ENCODE measurements around the gene CCDC187. TPM values are rescaled to one million over a fixed set of nuclear protein-coding genes. Genes with fewer than 3 reads are reported as not detected.

Gene CCDC187
- total RNA-seq, 1 experiment from 2014 or later = not detected

DNA sequence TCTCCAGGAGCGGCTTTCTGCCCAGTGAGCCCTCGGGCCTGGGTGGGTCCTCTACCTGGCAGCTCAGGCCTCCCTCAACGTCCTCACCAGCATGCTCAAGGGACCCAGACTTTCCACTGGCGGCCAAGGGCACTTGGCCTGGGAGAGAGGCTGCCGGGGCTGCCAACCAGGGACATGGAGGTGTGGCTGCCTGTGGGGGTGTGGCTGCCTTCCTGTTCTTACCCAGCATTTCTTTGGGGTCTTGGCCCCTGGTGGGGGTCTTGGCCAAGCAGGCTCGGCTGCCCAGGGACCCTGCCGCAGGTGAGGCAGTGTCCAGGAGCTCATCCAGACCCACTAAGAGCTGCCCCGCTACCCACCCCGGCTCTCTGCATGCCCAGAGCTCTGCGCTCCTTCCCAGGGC is 51.0 kb downstream of the CCDC187 start:
- ChIA-PET CTCF (no interaction called here), POLR2A (ENCODE audit: low non-redundant PET) (no interaction called here)
- TF ChIP-seq EZH2 (IDR thresholded peaks at IDR 0.05; ENCODE audit: borderline replicate concordance, low read depth, low read length, poor library complexity, severe bottlenecking) = no peak
- TF ChIP-seq, protein P1, sequence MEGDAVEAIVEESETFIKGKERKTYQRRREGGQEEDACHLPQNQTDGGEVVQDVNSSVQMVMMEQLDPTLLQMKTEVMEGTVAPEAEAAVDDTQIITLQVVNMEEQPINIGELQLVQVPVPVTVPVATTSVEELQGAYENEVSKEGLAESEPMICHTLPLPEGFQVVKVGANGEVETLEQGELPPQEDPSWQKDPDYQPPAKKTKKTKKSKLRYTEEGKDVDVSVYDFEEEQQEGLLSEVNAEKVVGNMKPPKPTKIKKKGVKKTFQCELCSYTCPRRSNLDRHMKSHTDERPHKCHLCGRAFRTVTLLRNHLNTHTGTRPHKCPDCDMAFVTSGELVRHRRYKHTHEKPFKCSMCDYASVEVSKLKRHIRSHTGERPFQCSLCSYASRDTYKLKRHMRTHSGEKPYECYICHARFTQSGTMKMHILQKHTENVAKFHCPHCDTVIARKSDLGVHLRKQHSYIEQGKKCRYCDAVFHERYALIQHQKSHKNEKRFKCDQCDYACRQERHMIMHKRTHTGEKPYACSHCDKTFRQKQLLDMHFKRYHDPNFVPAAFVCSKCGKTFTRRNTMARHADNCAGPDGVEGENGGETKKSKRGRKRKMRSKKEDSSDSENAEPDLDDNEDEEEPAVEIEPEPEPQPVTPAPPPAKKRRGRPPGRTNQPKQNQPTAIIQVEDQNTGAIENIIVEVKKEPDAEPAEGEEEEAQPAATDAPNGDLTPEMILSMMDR (conservative IDR thresholded peaks at IDR 0.05; ENCODE audit: low read depth, low read length) = no peak
- no peak for DNase-seq (ENCODE audit: low spot score)
- no peaks in the 10 kb centered on the region for H3K36me3 ChIP-seq (ENCODE audit: insufficient read depth, low read length, poor library complexity, severe bottlenecking)
- H3K4me1 ChIP-seq (ENCODE audit: insufficient read depth, low read length, poor library complexity, severe bottlenecking) = no peaks in the 10 kb centered on the region
- BruUV-seq (replicated peaks) = no TSS peak
- H3K27me3 ChIP-seq (replicated peaks; ENCODE audit: insufficient read depth, low read depth, low read length, poor library complexity) = no peaks in the 10 kb centered on the region
- H3K27ac ChIP-seq (ENCODE audit: low read depth, low read length, poor library complexity, severe bottlenecking) = no peak overlapping the region
- intact Hi-C loops (cut with micrococcal nuclease; ENCODE audit: unreplicated experiment) = no loop called here
- no peaks in the 10 kb centered on the region for H3K9me3 ChIP-seq (ENCODE audit: low read depth, low read length, poor library complexity, severe bottlenecking)
- H3K4me3 ChIP-seq (ENCODE audit: low read depth, low read length, poor library complexity, severe bottlenecking) = no peak overlapping the region

- H3K27me3 ChIP-seq (replicated peaks; ENCODE audit: insufficient read depth, low read depth, low read length, poor library complexity) = no peaks in the 10 kb centered on the region
- H3K27ac ChIP-seq (ENCODE audit: low read depth, low read length, poor library complexity, severe bottlenecking) = no peak overlapping the region
- no peak for DNase-seq (ENCODE audit: low spot score)
- H3K9me3 ChIP-seq (ENCODE audit: low read depth, low read length, poor library complexity, severe bottlenecking) = no peaks in the 10 kb centered on the region
- BruUV-seq (replicated peaks) = no TSS peak
- no peaks in the 10 kb centered on the region for H3K36me3 ChIP-seq (ENCODE audit: insufficient read depth, low read length, poor library complexity, severe bottlenecking)
- no peak overlapping the region for H3K4me3 ChIP-seq (ENCODE audit: low read depth, low read length, poor library complexity, severe bottlenecking)
- POLR2A ChIA-PET (ENCODE audit: low non-redundant PET) = no interaction called here
- intact Hi-C loops (cut with micrococcal nuclease; ENCODE audit: unreplicated experiment) = no loop called here
- no peaks in the 10 kb centered on the region for H3K4me1 ChIP-seq (ENCODE audit: insufficient read depth, low read length, poor library complexity, severe bottlenecking)
- CTCF ChIA-PET = no interaction called here
- TF ChIP-seq, protein P1 (conservative IDR thresholded peaks at IDR 0.05; ENCODE audit: low read depth, low read length) = no peak
- TF ChIP-seq EZH2 (IDR thresholded peaks at IDR 0.05; ENCODE audit: borderline replicate concordance, low read depth, low read length, poor library complexity, severe bottlenecking) = no peak
Observed at GRCh38 chr9:136252281-136252680, 51.6 kb downstream of the CCDC187 start.

GRCh38 chr9:136251264-136252115 is 52.4 kb downstream of the CCDC187 start:
- Histone ChIP-seq H3K27ac (ENCODE audit: low read depth, low read length, poor library complexity, severe bottlenecking) (no peak overlapping the region), H3K36me3 (ENCODE audit: insufficient read depth, low read length, poor library complexity, severe bottlenecking) (no peaks in the 10 kb centered on the region), H3K4me1 (ENCODE audit: insufficient read depth, low read length, poor library complexity, severe bottlenecking) (no peaks in the 10 kb centered on the region), H3K9me3 (ENCODE audit: low read depth, low read length, poor library complexity, severe bottlenecking) (no peaks in the 10 kb centered on the region), H3K4me3 (ENCODE audit: low read depth, low read length, poor library complexity, severe bottlenecking) (no peak overlapping the region), H3K27me3 (replicated peaks; ENCODE audit: insufficient read depth, low read depth, low read length, poor library complexity) (no peaks in the 10 kb centered on the region)
- TF ChIP-seq, protein P1 (conservative IDR thresholded peaks at IDR 0.05; ENCODE audit: low read depth, low read length) = no peak
- no peak for TF ChIP-seq EZH2 (IDR thresholded peaks at IDR 0.05; ENCODE audit: borderline replicate concordance, low read depth, low read length, poor library complexity, severe bottlenecking)
- intact Hi-C loops (cut with micrococcal nuclease; ENCODE audit: unreplicated experiment) = no loop called here
- DNase-seq (ENCODE audit: low spot score) = no peak
- no TSS peak for BruUV-seq (replicated peaks)
- ChIA-PET CTCF (no interaction called here), POLR2A (ENCODE audit: low non-redundant PET) (no interaction called here)
